Parathyroid adenoma (tissue), 2 donors: ENCODE data around the gene TMEM74B.

ENCODE experiments used
- H2AFZ ChIP-seq: fragments of 300-600 bp; sonication (generic); one replicate; pipeline ENCODE4 v1.7.0; 2017; ENCODE audit warnings: antibody characterized with exemption, mild to moderate bottlenecking
- H3K27ac ChIP-seq: fragments of 300-600 bp; sonication (generic); one replicate; pipeline ENCODE4 v1.7.0; 2017
- H3K27me3 ChIP-seq: fragments of 300-600 bp; sonication (generic); one replicate; pipeline ENCODE4 v1.7.0; 2017; ENCODE audit warnings: low read length; ENCODE audit not compliant: control insufficient read depth, insufficient read depth
- H3K36me3 ChIP-seq: fragments of 300-600 bp; sonication (generic); one replicate; pipeline ENCODE4 v1.7.0; 2017; ENCODE audit warnings: low read length; ENCODE audit not compliant: control insufficient read depth, insufficient read depth
- H3K4me1 ChIP-seq: fragments of 300-600 bp; sonication (generic); one replicate; pipeline ENCODE4 v1.7.0; 2017; ENCODE audit warnings: control low read depth
- H3K4me2 ChIP-seq: fragments of 300-600 bp; sonication (generic); one replicate; pipeline ENCODE4 v1.7.0; 2017; ENCODE audit warnings: low read length
- H3K4me3 ChIP-seq: fragments of 300-600 bp; sonication (generic); one replicate; pipeline ENCODE4 v1.7.0; 2017; ENCODE audit warnings: low read depth, low read length
- H3K79me2 ChIP-seq: fragments of 300-600 bp; sonication (generic); one replicate; pipeline ENCODE4 v1.7.0; 2017; ENCODE audit warnings: control low read depth
- H3K9ac ChIP-seq: fragments of 300-600 bp; sonication (generic); one replicate; pipeline ENCODE4 v1.7.0; 2017; ENCODE audit warnings: mild to moderate bottlenecking
- H3K9me3 ChIP-seq: fragments of 300-600 bp; sonication (generic); one replicate; pipeline ENCODE4 v1.7.0; 2017; ENCODE audit warnings: low read length; ENCODE audit not compliant: control insufficient read depth
- TF ChIP-seq, protein P1 (sequence below): fragments of 300-600 bp; sonication (generic); IDR thresholded peaks from one replicate; pipeline ENCODE4 v1.7.0; 2017; ENCODE audit warnings: antibody characterized with exemption, mild to moderate bottlenecking
- donor health status: primary hyperparathyroidism.

The TMEM74B gene

DNA sequence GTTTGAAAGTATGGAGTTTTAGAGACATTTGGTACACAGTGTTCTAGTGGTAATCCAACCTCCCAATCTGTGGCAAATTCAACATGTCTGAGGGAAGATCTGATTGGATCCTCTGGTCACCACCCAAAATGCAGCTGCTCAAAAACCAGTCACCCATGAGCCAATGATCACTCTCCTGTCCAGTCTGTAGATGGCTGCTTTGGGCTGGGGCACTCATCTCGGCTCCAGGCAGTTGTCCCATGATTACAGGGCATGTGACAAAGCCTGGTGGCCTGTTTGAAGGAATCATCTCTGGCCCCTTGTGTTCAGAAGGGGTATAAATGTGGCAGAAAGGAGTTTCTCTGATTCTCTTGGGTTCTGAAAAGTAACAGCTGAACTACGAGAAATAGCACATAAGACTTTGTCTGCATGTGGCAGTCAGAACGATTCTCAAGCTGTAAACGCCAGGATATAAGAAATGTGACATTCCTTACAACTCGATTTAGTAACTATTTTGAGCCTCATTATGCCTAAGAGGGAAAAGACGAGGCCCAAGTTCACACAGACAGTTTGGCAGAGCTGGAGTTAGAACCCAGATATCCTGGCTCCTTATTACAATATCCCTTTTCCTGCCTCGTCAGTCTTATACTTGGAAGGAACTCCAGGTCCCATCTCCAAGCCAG is 14.6 kb upstream of the TMEM74B start:
- Histone ChIP-seq H3K4me2 (no peak overlapping the region), H3K9ac (no peak overlapping the region), H3K27me3 (no peaks in the 10 kb centered on the region), H3K9me3 (no peaks in the 10 kb centered on the region), H3K79me2 (no peaks in the 10 kb centered on the region), H3K36me3 (no peaks in the 10 kb centered on the region), H3K27ac (no peak overlapping the region), H2AFZ (no peak overlapping the region), H3K4me3 (no peak overlapping the region), H3K4me1 (no peaks in the 10 kb centered on the region)
- TF ChIP-seq, protein P1, sequence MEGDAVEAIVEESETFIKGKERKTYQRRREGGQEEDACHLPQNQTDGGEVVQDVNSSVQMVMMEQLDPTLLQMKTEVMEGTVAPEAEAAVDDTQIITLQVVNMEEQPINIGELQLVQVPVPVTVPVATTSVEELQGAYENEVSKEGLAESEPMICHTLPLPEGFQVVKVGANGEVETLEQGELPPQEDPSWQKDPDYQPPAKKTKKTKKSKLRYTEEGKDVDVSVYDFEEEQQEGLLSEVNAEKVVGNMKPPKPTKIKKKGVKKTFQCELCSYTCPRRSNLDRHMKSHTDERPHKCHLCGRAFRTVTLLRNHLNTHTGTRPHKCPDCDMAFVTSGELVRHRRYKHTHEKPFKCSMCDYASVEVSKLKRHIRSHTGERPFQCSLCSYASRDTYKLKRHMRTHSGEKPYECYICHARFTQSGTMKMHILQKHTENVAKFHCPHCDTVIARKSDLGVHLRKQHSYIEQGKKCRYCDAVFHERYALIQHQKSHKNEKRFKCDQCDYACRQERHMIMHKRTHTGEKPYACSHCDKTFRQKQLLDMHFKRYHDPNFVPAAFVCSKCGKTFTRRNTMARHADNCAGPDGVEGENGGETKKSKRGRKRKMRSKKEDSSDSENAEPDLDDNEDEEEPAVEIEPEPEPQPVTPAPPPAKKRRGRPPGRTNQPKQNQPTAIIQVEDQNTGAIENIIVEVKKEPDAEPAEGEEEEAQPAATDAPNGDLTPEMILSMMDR: no peak

DNA sequence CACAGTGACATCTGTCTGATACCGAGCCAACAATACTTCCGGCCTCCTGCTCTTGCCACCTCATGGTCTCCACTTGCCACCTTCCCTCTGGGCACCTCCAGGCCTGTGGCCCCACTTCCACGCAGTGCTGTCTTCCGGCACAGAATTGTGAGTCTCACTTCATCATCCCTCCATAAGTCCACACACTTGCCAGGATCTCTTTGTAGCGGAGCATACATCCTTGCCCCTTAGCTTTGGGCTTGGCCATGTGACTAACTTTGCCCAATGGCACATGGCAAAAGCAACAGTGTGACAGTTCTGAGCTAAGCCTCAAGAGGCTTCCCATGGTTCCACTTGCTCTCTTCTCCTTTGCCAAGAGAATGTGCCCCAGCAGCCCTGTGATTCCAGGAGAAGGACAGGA is 14.0 kb upstream of the TMEM74B start:
- H3K4me2 ChIP-seq: no peak overlapping the region
- H2AFZ ChIP-seq: no peak overlapping the region
- no peaks in the 10 kb centered on the region for H3K9me3 ChIP-seq
- H3K4me3 ChIP-seq: no peak overlapping the region
- H3K4me1 ChIP-seq: no peaks in the 10 kb centered on the region
- no peaks in the 10 kb centered on the region for H3K36me3 ChIP-seq
- no peaks in the 10 kb centered on the region for H3K79me2 ChIP-seq
- H3K27me3 ChIP-seq: no peaks in the 10 kb centered on the region
- H3K9ac ChIP-seq: no peak overlapping the region
- H3K27ac ChIP-seq: no peak overlapping the region
- TF ChIP-seq, protein P1: no peak

DNA sequence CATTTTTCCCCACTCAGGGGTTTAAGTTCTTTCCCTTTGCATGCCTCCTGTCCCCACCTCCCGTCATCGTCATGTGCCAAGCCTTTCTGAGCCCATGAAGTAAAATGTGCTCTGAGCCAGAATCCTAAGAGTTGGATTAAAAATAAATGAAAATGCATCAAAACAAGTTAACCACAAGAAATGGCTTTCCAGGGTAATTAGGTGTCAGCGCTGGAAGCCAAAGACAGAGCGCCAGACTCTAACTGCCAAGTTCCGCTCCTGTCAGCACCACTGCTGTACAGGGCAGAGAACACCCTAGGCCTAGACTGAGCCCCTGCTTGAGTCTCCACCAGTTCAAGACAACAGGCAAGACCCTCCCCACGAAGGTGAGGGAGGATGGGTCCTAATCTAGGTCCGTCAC is 13.0 kb upstream of the TMEM74B start:
- no peak overlapping the region for H3K4me2 ChIP-seq
- H3K4me3 ChIP-seq: no peak overlapping the region
- H3K27ac ChIP-seq: no peak overlapping the region
- no peaks in the 10 kb centered on the region for H3K36me3 ChIP-seq
- H2AFZ ChIP-seq: no peak overlapping the region
- no peaks in the 10 kb centered on the region for H3K9me3 ChIP-seq
- TF ChIP-seq, protein P1: no peak
- no peaks in the 10 kb centered on the region for H3K79me2 ChIP-seq
- H3K4me1 ChIP-seq: no peaks in the 10 kb centered on the region
- no peaks in the 10 kb centered on the region for H3K27me3 ChIP-seq
- no peak overlapping the region for H3K9ac ChIP-seq

DNA sequence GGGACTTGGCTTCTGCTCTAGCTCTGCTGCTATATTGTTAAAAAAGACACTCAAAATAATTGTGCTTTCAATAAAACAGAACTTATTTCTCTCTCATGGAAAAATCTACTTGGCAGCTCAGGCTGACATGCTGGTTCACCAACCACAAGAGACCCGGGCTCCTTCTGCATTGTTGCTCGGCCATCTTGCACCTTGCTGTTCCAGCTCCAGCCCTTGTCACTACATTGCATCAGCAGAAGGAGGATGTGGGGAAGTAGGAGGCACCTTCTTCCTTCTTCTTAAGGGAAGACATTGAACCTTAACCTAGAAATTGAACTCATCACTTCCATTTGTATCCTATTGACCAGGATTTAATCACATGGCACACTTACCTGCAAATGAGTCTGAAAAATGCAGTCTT is 11.9 kb upstream of the TMEM74B start:
- TF ChIP-seq, protein P1: no peak

DNA sequence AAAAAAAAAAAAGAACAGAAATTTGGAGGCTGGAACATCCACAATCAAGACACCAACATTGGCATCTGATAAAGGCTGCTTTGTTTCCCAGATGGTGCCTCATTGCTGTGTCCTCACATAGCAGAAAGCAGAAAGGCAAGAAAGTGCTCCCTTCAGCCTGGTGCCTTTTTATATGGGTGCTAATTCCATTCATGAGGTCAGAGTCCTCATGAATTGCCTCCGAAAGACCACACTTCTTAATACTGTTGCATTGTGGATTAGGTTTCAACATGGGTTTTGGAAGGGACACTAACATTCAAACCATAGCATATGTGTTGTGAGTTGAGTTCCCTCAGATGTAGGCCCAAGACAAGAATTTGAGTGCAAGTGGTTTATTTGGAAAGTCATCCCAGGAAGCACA is 10.4 kb upstream of the TMEM74B start:
- Histone ChIP-seq H3K4me1 (no peaks in the 10 kb centered on the region), H2AFZ (no peak overlapping the region), H3K9me3 (no peaks in the 10 kb centered on the region), H3K79me2 (no peaks in the 10 kb centered on the region), H3K36me3 (no peaks in the 10 kb centered on the region), H3K27me3 (no peaks in the 10 kb centered on the region), H3K9ac (no peak overlapping the region), H3K4me3 (no peak overlapping the region), H3K4me2 (no peak overlapping the region), H3K27ac (no peak overlapping the region)
- TF ChIP-seq, protein P1: no peak

More for the DNA sequence above, 11.9 kb upstream of the TMEM74B start:
- H3K4me2 ChIP-seq: no peak overlapping the region
- no peaks in the 10 kb centered on the region for H3K9me3 ChIP-seq
- H3K27me3 ChIP-seq: no peaks in the 10 kb centered on the region
- no peak overlapping the region for H3K4me3 ChIP-seq
- no peaks in the 10 kb centered on the region for H3K4me1 ChIP-seq
- no peak overlapping the region for H2AFZ ChIP-seq
- no peak overlapping the region for H3K27ac ChIP-seq
- H3K9ac ChIP-seq: no peak overlapping the region
- H3K36me3 ChIP-seq: no peaks in the 10 kb centered on the region
- H3K79me2 ChIP-seq: no peaks in the 10 kb centered on the region
